Prostate gland (tissue), 2 donors: ENCODE measurements around the gene HLA-DMA.

Experiments used
- POLR2A ChIP-seq: fragments of 450-650 bp; IDR thresholded peaks from one replicate; pipeline ENCODE4 v1.6.1; 2016; ENCODE audit warnings: antibody characterized with exemption, mild to moderate bottlenecking
- TF ChIP-seq, protein P1 (sequence below), 4 experiments: fragments of 200-600 bp in 2 of 4; fragments of 450-650 bp in 2 of 4; sonication (generic) in 2 of 4; IDR thresholded peaks; 1 replicate in 3 of 4; 2 replicates in 1 of 4; pipeline ENCODE4 v1.5.1; 2016 to 2019; ENCODE audit warnings: antibody characterized with exemption in 4 of 4, mild to moderate bottlenecking in 2 of 4, moderate library complexity in 2 of 4

DNA sequence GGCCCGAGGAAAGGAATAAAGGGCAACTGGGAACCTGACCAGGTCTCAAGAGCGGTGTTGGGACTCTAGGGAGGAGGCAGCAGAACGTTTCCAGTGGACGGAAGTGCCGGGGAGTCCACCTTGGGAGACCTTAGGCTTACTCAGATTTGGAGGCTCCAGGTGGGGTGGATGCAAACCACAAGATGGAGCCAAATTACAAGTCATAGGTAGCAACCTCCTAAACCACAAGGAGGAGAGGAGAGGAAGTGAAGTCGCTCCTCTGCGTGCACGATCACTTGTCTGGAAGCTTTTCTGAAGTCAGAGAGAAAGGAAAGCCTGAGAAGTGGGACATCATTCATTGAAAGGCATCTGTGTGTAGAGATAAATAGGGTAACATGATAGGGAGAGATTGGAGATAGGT lies 47.2 kb upstream of the HLA-DMA start:
- TF ChIP-seq, protein P1, sequence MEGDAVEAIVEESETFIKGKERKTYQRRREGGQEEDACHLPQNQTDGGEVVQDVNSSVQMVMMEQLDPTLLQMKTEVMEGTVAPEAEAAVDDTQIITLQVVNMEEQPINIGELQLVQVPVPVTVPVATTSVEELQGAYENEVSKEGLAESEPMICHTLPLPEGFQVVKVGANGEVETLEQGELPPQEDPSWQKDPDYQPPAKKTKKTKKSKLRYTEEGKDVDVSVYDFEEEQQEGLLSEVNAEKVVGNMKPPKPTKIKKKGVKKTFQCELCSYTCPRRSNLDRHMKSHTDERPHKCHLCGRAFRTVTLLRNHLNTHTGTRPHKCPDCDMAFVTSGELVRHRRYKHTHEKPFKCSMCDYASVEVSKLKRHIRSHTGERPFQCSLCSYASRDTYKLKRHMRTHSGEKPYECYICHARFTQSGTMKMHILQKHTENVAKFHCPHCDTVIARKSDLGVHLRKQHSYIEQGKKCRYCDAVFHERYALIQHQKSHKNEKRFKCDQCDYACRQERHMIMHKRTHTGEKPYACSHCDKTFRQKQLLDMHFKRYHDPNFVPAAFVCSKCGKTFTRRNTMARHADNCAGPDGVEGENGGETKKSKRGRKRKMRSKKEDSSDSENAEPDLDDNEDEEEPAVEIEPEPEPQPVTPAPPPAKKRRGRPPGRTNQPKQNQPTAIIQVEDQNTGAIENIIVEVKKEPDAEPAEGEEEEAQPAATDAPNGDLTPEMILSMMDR (IDR thresholded peaks at IDR 0.05) = peak in 2 of 4 experiments; percentile 12 to 27
- TF ChIP-seq POLR2A = no peak
